Vagina (tissue), 2 donors: ENCODE results near the gene DDX31.

Experiments
- POLR2A ChIP-seq, 2 donors: fragments of 450-650 bp; IDR thresholded peaks; one replicate each; pipeline ENCODE4 v1.6.1; 2017; ENCODE audit warnings: antibody characterized with exemption in 2 of 2, mild to moderate bottlenecking in 2 of 2, moderate library complexity in 2 of 2
- POLR2AphosphoS5 ChIP-seq, 2 donors: sonication (generic); formaldehyde crosslinking; IDR thresholded peaks; one replicate each; pipeline ENCODE4 v1.9.0; 2017; ENCODE audit warnings: antibody characterized with exemption in 2 of 2, mild to moderate bottlenecking in 2 of 2, low read depth in 1 of 2; ENCODE audit not compliant: insufficient read depth in 1 of 2

DNA sequence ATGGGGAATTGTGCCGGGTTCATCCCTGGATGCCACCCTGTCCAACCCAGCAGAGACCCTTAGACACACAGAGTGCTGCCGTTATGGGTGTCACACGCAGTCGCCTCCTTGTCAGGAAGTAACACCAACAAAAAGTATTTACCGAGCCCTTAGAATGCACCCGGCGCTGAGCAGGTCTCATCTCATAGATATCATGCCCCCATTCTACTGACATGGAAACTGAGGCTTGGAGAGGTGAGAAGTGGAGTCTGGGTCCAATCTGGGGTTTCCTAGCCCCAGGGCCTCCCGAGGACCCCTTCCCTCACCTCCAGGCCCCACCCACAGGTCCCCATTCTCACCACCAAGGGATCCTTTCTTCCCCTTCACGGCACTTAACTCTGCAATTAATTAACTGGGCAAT is 124.2 kb downstream of the DDX31 start:
- TF ChIP-seq POLR2A (IDR thresholded peaks at IDR 0.05) (no peak), POLR2AphosphoS5 (IDR thresholded peaks at IDR 0.05; ENCODE audit: insufficient read depth in 1 of 2, low read depth in 1 of 2) (no peak)
